ENCODE results near the gene FANCE. TPM values are rescaled to one million over a fixed set of nuclear protein-coding genes. Genes with fewer than 3 reads are reported as not detected.

The FANCE gene
- total RNA-seq, 1 donor from 2014 or later: 9.2 TPM

GRCh38 chr6:35426074-35426473, 26.1 kb upstream of the FANCE start:
- peaks cover 12% of the 10 kb centered on the region for H3K4me1 Mint-ChIP-seq
- no peaks in the 10 kb centered on the region for H3K27me3 Mint-ChIP-seq
- TF ChIP-seq CTCF (IDR thresholded peaks at IDR 0.05): no peak
- peak overlapping the region; percentile 24 for H3K27ac Mint-ChIP-seq
- DNase-seq (no peak), ATAC-seq (ENCODE audit: low read depth) (no peak)
- ChIA-PET CTCF (interaction anchor here (1.3 kb wide), 1 partner anchor 23 kb away, joined by 3 read pairs; no protein-coding TSS in a partner anchor), POLR2A (no interaction called here)
- H3K36me3 Mint-ChIP-seq (ENCODE audit: low read depth): peaks cover 61% of the 10 kb centered on the region
- no peak overlapping the region for H3K4me3 Mint-ChIP-seq
- intact Hi-C loops (cut with micrococcal nuclease): no loop called here
- peaks cover 11% of the 10 kb centered on the region for H3K9me3 Mint-ChIP-seq

GRCh38 chr6:35427435-35427834, 24.7 kb upstream of the FANCE start:
- TF ChIP-seq CTCF (IDR thresholded peaks at IDR 0.05): no peak
- Mint-ChIP-seq H3K27ac (no peak overlapping the region), H3K9me3 (peaks cover 11% of the 10 kb centered on the region), H3K4me1 (peaks cover 12% of the 10 kb centered on the region), H3K36me3 (ENCODE audit: low read depth) (peaks cover 54% of the 10 kb centered on the region), H3K27me3 (no peaks in the 10 kb centered on the region), H3K4me3 (no peak overlapping the region)
- ATAC-seq (ENCODE audit: low read depth) (no peak), DNase-seq (no peak)
- ChIA-PET POLR2A (no interaction called here), CTCF (no interaction called here)
- intact Hi-C loops (cut with micrococcal nuclease): no loop called here

GRCh38 chr6:35427851-35428321, 24.3 kb upstream of the FANCE start:
- intact Hi-C loops (cut with micrococcal nuclease): no loop called here
- Mint-ChIP-seq H3K9me3 (peaks cover 11% of the 10 kb centered on the region), H3K4me1 (peaks cover 12% of the 10 kb centered on the region), H3K4me3 (no peak overlapping the region), H3K36me3 (ENCODE audit: low read depth) (peaks cover 51% of the 10 kb centered on the region), H3K27ac (no peak overlapping the region), H3K27me3 (no peaks in the 10 kb centered on the region)
- ATAC-seq (ENCODE audit: low read depth): no peak
- CTCF ChIA-PET: no interaction called here
- DNase-seq: no peak
- POLR2A ChIA-PET: no interaction called here
- TF ChIP-seq CTCF (IDR thresholded peaks at IDR 0.05): no peak

- H3K4me3 Mint-ChIP-seq: no peak overlapping the region
- H3K4me1 Mint-ChIP-seq: peaks cover 12% of the 10 kb centered on the region
- TF ChIP-seq CTCF (IDR thresholded peaks at IDR 0.05): no peak
- ChIA-PET CTCF (no interaction called here), POLR2A (no interaction called here)
- H3K36me3 Mint-ChIP-seq (ENCODE audit: low read depth): peaks cover 49% of the 10 kb centered on the region
- no peak overlapping the region for H3K27ac Mint-ChIP-seq
- intact Hi-C loops (cut with micrococcal nuclease): no loop called here
- no peak for DNase-seq
- ATAC-seq (ENCODE audit: low read depth): no peak
- H3K9me3 Mint-ChIP-seq: peaks cover 11% of the 10 kb centered on the region
- H3K27me3 Mint-ChIP-seq: no peaks in the 10 kb centered on the region
Observed at GRCh38 chr6:35428421-35429149, 23.6 kb upstream of the FANCE start.

GRCh38 chr6:35429463-35429862, 22.7 kb upstream of the FANCE start:
- Mint-ChIP-seq H3K9me3 (peaks cover 11% of the 10 kb centered on the region), H3K36me3 (ENCODE audit: low read depth) (peaks cover 41% of the 10 kb centered on the region), H3K27ac (no peak overlapping the region), H3K4me3 (no peak overlapping the region), H3K27me3 (no peaks in the 10 kb centered on the region), H3K4me1 (peaks cover 12% of the 10 kb centered on the region)
- TF ChIP-seq CTCF (IDR thresholded peaks at IDR 0.05): no peak
- ATAC-seq (ENCODE audit: low read depth) (no peak), DNase-seq (no peak)
- ChIA-PET POLR2A (no interaction called here), CTCF (no interaction called here)
- intact Hi-C loops (cut with micrococcal nuclease): no loop called here
